HepG2 (cell line): Measurements from ENCODE around the gene KRTAP10-8.

Source experiments
- FOXJ3 ChIP-seq: sonication (generic); formaldehyde crosslinking; IDR thresholded peaks from 2 replicates; pipeline ENCODE4 v1.4.0; 2020; ENCODE audit warnings: missing genetic modification reagents, mild to moderate bottlenecking, borderline replicate concordance
- ZFP62 ChIP-seq: sonication (generic); formaldehyde crosslinking; IDR thresholded peaks from 2 replicates; pipeline ENCODE4 v1.4.0; 2020; ENCODE audit warnings: missing genetic modification reagents
- ZMYM3 ChIP-seq: sonication (generic); formaldehyde crosslinking; IDR thresholded peaks from 2 replicates; pipeline ENCODE4 v1.5.1; 2020; ENCODE audit warnings: mild to moderate bottlenecking, missing genetic modification reagents
- ZNF282 ChIP-seq: fragments of 450-650 bp; IDR thresholded peaks from 2 replicates; pipeline ENCODE4 v1.6.1; 2018; ENCODE audit not compliant: partially characterized antibody
- TF ChIP-seq, protein P1 (sequence below), 2 experiments: IDR thresholded peaks; 2 replicates each; pipeline ENCODE4 v1.6.1; 2011 to 2012; ENCODE audit warnings: low read length in 2 of 2, borderline replicate concordance in 1 of 2, low read depth in 1 of 2, mild to moderate bottlenecking in 1 of 2, moderate library complexity in 1 of 2
- TF ChIP-seq, protein P2 (sequence below): sonication (generic); formaldehyde crosslinking; IDR thresholded peaks from 2 replicates; pipeline ENCODE4 v1.5.0; 2020; ENCODE audit warnings: mild to moderate bottlenecking, missing genetic modification reagents, borderline replicate concordance

DNA sequence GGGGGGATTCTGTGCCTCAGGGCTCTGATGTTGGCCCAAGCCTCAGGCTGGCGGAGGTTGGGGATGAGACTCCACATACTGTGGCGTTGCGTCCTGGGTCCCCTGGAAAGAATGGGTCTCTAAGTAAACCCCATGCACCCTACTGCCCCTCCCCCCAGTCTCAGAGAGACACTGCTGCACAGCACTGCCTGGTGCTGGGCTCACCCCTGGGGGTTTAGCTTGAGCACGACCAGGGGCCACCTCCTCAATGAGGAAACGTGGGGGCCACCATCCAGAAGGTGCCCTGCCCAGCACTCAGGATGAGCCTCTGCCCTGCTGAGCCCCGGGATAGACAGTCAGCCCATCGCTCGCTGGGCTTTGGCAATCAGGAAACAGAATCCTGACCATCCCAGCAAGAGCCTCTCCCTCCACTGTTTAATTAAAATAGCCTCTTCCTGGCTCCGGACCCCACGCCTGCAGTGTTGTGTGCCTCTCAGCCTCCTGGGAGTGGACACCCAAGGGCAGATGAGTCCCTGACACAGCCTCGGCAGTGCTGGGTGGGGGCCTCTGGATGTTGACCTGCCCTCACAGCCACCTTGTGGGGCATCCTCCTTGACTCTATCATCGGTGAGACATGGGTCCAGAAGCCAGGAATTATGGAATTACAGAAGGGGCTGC is 41.9 kb upstream of the KRTAP10-8 start:
- TF ChIP-seq ZNF282 (no peak), ZFP62 (CRISPR knock-in tag) (no peak), FOXJ3 (CRISPR knock-in tag) (no peak), ZMYM3 (CRISPR knock-in tag) (no peak)
- TF ChIP-seq, protein P1, sequence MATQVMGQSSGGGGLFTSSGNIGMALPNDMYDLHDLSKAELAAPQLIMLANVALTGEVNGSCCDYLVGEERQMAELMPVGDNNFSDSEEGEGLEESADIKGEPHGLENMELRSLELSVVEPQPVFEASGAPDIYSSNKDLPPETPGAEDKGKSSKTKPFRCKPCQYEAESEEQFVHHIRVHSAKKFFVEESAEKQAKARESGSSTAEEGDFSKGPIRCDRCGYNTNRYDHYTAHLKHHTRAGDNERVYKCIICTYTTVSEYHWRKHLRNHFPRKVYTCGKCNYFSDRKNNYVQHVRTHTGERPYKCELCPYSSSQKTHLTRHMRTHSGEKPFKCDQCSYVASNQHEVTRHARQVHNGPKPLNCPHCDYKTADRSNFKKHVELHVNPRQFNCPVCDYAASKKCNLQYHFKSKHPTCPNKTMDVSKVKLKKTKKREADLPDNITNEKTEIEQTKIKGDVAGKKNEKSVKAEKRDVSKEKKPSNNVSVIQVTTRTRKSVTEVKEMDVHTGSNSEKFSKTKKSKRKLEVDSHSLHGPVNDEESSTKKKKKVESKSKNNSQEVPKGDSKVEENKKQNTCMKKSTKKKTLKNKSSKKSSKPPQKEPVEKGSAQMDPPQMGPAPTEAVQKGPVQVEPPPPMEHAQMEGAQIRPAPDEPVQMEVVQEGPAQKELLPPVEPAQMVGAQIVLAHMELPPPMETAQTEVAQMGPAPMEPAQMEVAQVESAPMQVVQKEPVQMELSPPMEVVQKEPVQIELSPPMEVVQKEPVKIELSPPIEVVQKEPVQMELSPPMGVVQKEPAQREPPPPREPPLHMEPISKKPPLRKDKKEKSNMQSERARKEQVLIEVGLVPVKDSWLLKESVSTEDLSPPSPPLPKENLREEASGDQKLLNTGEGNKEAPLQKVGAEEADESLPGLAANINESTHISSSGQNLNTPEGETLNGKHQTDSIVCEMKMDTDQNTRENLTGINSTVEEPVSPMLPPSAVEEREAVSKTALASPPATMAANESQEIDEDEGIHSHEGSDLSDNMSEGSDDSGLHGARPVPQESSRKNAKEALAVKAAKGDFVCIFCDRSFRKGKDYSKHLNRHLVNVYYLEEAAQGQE (IDR thresholded peaks at IDR 0.05; ENCODE audit: borderline replicate concordance in 1 of 2, low read depth in 1 of 2, low read length in 2 of 2) = no peak
- TF ChIP-seq, protein P2, sequence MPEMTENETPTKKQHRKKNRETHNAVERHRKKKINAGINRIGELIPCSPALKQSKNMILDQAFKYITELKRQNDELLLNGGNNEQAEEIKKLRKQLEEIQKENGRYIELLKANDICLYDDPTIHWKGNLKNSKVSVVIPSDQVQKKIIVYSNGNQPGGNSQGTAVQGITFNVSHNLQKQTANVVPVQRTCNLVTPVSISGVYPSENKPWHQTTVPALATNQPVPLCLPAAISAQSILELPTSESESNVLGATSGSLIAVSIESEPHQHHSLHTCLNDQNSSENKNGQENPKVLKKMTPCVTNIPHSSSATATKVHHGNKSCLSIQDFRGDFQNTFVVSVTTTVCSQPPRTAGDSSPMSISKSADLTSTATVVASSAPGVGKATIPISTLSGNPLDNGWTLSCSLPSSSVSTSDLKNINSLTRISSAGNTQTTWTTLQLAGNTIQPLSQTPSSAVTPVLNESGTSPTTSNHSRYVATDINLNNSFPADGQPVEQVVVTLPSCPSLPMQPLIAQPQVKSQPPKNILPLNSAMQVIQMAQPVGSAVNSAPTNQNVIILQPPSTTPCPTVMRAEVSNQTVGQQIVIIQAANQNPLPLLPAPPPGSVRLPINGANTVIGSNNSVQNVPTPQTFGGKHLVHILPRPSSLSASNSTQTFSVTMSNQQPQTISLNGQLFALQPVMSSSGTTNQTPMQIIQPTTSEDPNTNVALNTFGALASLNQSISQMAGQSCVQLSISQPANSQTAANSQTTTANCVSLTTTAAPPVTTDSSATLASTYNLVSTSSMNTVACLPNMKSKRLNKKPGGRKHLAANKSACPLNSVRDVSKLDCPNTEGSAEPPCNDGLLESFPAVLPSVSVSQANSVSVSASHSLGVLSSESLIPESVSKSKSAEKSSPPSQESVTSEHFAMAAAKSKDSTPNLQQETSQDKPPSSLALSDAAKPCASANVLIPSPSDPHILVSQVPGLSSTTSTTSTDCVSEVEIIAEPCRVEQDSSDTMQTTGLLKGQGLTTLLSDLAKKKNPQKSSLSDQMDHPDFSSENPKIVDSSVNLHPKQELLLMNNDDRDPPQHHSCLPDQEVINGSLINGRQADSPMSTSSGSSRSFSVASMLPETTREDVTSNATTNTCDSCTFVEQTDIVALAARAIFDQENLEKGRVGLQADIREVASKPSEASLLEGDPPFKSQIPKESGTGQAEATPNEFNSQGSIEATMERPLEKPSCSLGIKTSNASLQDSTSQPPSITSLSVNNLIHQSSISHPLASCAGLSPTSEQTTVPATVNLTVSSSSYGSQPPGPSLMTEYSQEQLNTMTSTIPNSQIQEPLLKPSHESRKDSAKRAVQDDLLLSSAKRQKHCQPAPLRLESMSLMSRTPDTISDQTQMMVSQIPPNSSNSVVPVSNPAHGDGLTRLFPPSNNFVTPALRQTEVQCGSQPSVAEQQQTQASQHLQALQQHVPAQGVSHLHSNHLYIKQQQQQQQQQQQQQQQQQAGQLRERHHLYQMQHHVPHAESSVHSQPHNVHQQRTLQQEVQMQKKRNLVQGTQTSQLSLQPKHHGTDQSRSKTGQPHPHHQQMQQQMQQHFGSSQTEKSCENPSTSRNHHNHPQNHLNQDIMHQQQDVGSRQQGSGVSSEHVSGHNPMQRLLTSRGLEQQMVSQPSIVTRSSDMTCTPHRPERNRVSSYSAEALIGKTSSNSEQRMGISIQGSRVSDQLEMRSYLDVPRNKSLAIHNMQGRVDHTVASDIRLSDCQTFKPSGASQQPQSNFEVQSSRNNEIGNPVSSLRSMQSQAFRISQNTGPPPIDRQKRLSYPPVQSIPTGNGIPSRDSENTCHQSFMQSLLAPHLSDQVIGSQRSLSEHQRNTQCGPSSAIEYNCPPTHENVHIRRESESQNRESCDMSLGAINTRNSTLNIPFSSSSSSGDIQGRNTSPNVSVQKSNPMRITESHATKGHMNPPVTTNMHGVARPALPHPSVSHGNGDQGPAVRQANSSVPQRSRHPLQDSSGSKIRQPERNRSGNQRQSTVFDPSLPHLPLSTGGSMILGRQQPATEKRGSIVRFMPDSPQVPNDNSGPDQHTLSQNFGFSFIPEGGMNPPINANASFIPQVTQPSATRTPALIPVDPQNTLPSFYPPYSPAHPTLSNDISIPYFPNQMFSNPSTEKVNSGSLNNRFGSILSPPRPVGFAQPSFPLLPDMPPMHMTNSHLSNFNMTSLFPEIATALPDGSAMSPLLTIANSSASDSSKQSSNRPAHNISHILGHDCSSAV (CRISPR knock-in tag) = no peak
